Prostate gland (tissue), 2 donors: Measurements from ENCODE around the gene ADGRL1.
"Not testable (repeated sequence)": the region's sequence is repeated elsewhere in the genome, so short reads cannot be mapped to it uniquely, and the experiment has no call there.

ENCODE experiments used
- CTCF ChIP-seq, 4 experiments: fragments of 200-600 bp in 2 of 4; fragments of 450-650 bp in 2 of 4; sonication (generic) in 2 of 4; IDR thresholded peaks; 1 replicate in 3 of 4; 2 replicates in 1 of 4; pipeline ENCODE4 v1.5.1; 2016 to 2019; ENCODE audit warnings: antibody characterized with exemption in 4 of 4, mild to moderate bottlenecking in 2 of 4, moderate library complexity in 2 of 4
- POLR2AphosphoS5 ChIP-seq: sonication (generic); formaldehyde crosslinking; IDR thresholded peaks from one replicate; pipeline ENCODE4 v1.6.1; 2017; ENCODE audit warnings: antibody characterized with exemption

- not testable (repeated sequence) for TF ChIP-seq CTCF (IDR thresholded peaks at IDR 0.05); POLR2AphosphoS5
Measured at GRCh38 chr19:14201481-14201880, 4.5 kb downstream of the ADGRL1 start.
